Spleen (tissue), 11 donors: Measurements from ENCODE around the gene ZNF169. TPM values are rescaled to one million over a fixed set of nuclear protein-coding genes. Genes with fewer than 3 reads are reported as not detected.

Experiments used
- DNase-seq: peaks from one replicate; pipeline ENCODE4 v3.0.0-alpha.2; 2020
- H3K27ac ChIP-seq, 8 donors: fragments of 200-600 bp; sonication (generic) in 7 of 8; 1 replicate in 4 of 8; 2 replicates in 4 of 8; pipeline versions ENCODE4 v1.5.0 to v1.8.0; 2016 to 2021; ENCODE audit warnings: inconsistent platforms in 4 of 8, mild to moderate bottlenecking in 4 of 8, moderate library complexity in 1 of 8
- H3K27me3 ChIP-seq, 7 donors: fragments of 200-600 bp; sonication (generic) in 6 of 7; replicated peaks in 1 of 7; 1 replicate in 4 of 7; 2 replicates in 3 of 7; pipeline versions ENCODE4 v1.5.0 to v1.8.0; 2016 to 2021; ENCODE audit warnings: inconsistent platforms in 3 of 7, mild to moderate bottlenecking in 1 of 7
- H3K36me3 ChIP-seq, 6 donors: fragments of 200-600 bp; sonication (generic) in 5 of 6; 1 replicate in 4 of 6; 2 replicates in 2 of 6; pipeline versions ENCODE4 v1.5.0 to v1.8.0; 2016 to 2021; ENCODE audit warnings: inconsistent platforms in 2 of 6
- H3K4me1 ChIP-seq, 6 donors: fragments of 200-600 bp; sonication (generic) in 5 of 6; 1 replicate in 3 of 6; 2 replicates in 3 of 6; pipeline versions ENCODE4 v1.5.0 to v1.8.0; 2016 to 2021; ENCODE audit warnings: inconsistent platforms in 3 of 6
- H3K4me3 ChIP-seq, 8 donors: fragments of 200-600 bp; sonication (generic) in 7 of 8; 1 replicate in 4 of 8; 2 replicates in 4 of 8; pipeline versions ENCODE4 v1.5.0 to v1.8.0; 2016 to 2021; ENCODE audit warnings: inconsistent platforms in 4 of 8, mild to moderate bottlenecking in 4 of 8, moderate library complexity in 2 of 8
- H3K9me3 ChIP-seq, 8 donors: fragments of 200-600 bp; sonication (generic) in 7 of 8; 1 replicate in 4 of 8; 2 replicates in 4 of 8; pipeline versions ENCODE4 v1.5.0 to v1.8.0; 2016 to 2021; ENCODE audit warnings: inconsistent platforms in 4 of 8
- CTCF ChIP-seq, 11 experiments: fragments of 200-600 bp in 7 of 11; fragments of 450-650 bp in 4 of 11; sonication (generic) in 4 of 11; IDR thresholded peaks in 8 of 11; conservative IDR thresholded peaks in 3 of 11; 1 replicate in 7 of 11; 2 replicates in 4 of 11; pipeline versions ENCODE4 v1.4.0 to v1.8.0; 2016 to 2021; ENCODE audit warnings: antibody characterized with exemption in 11 of 11, inconsistent platforms in 4 of 11, mild to moderate bottlenecking in 1 of 11
- POLR2A ChIP-seq, 3 donors: fragments of 450-650 bp; IDR thresholded peaks; one replicate each; pipeline ENCODE4 v1.5.1; 2017; ENCODE audit warnings: antibody characterized with exemption in 3 of 3, mild to moderate bottlenecking in 1 of 3
- POLR2AphosphoS5 ChIP-seq, 3 donors: sonication (generic); formaldehyde crosslinking; IDR thresholded peaks; one replicate each; pipeline ENCODE4 v1.5.1; 2017; ENCODE audit warnings: antibody characterized with exemption in 3 of 3
- WGBS, 5 donors: extraction: QIAGEN DNeasy Blood & Tissue Kit in 3 of 5; methylation state at CpG; one replicate each; pipeline versions ENCODE4 v1.1.5 to v1.1.7; 2013 to 2018; 5-methylcytosine and 5-hydroxymethylcytosine counted together
- intact Hi-C: fragments of 100-400 bp; cut with DNase I; formaldehyde crosslinking; loops from one replicate; pipeline ENCODE4 v1.15.0; 2023; ENCODE audit warnings: low total_unique reads
- polyA plus RNA-seq, 3 donors: library from polyadenylated mRNA; stranded (reverse); fragments of 200-250 nt; gene quantifications; one replicate each; pipeline ENCODE4 v1.2.1, GENCODE V29; 2013
- total RNA-seq, 7 donors: library from RNA; depleted of rRNA in 3 of 7; stranded (reverse); fragments of >200 nt in 3 of 7; fragmentation: NEBNext Ultra II Directional in 4 of 7; extraction: Animal tissue kit (Norgen Biotek cat#: 25700) in 4 of 7; gene quantifications; one replicate each; pipeline versions ENCODE4 v1.1.0 to v1.2.1, GENCODE V29; 2016 to 2021
- donor health status: healthy with polysubstance abuse.
- donor health status: DM: no; HTN: no; CAD: no; lungs with moderate emphysema.
- donor health status: DM: no; HTN: no; CAD: no.
- donor health status: Bipolar disorder and iron deficiency.
- donor health status: healthy.
- donor health status: DM: no; HTN: no; CAD: no.
- donor health status: DM: yes; HTN: yes; CAD: no.

The ZNF169 gene
- total and polyA plus RNA-seq, 10 donors, result 2.3 to 58.1 (median 14.6) TPM

GRCh38 chr9:94277885-94278536, 18.9 kb downstream of the ZNF169 start:
- intact Hi-C loops, result no loop called here

DNA sequence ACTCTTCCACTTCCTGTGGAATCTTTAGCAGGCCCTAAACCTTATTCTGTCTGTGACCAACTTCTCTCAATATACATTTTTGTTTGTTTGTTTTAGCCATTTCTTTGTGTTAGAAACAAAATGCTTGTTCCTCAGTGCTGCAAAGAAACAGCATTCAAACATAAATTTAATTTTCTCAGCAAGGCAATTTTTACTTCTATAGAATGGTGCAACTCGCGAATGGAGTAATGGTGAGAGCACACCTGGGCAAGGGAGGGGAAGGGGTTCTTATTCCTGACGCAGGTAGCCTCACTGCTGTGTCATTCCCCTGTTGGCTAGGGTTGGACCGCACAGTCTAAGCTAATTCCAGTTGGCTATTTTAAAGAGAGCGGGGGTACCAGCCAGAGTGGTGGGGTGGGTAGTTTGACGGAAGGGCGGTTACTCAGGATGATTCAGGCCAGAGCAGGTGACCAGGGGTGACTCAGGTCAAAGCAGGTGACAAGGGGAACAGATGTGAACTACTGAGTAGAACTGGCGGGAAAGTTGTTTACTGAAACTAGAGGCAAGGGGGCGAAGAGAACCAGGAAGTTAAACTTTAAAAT, 21.4 kb downstream of the ZNF169 start:
- intact Hi-C loops, result no loop called here
- H3K4me1 ChIP-seq, result peaks cover 0 to 5% (median 0%) of the 10 kb centered on the region in 6 donors
- H3K27ac ChIP-seq, result no peak overlapping the region
- peaks cover 0 to 81% (median 39%) of the 10 kb centered on the region in 6 donors for H3K36me3 ChIP-seq
- TF ChIP-seq POLR2AphosphoS5 (IDR thresholded peaks at IDR 0.05) (no peak), CTCF (IDR thresholded peaks at IDR 0.05 in 8 of 11, conservative IDR thresholded peaks at IDR 0.05 in 3 of 11) (no peak), POLR2A (IDR thresholded peaks at IDR 0.05) (no peak)
- H3K9me3 ChIP-seq, result peaks cover 0 to 19% (median 15%) of the 10 kb centered on the region in 8 donors
- DNase-seq, result no peak
- no peaks in the 10 kb centered on the region for H3K27me3 ChIP-seq
- H3K4me3 ChIP-seq, result no peak overlapping the region
- 92 to 98% (median 96%) methylated on average over 9 of the region's 9 CpGs for WGBS, 5 donors

More at GRCh38 chr9:94277885-94278536, 18.9 kb downstream of the ZNF169 start:
- DNase-seq, result no peak
- Histone ChIP-seq H3K9me3 (peaks cover 0 to 19% (median 15%) of the 10 kb centered on the region in 8 donors), H3K4me3 (no peak overlapping the region), H3K27me3 (no peaks in the 10 kb centered on the region), H3K36me3 (peaks cover 0 to 75% (median 38%) of the 10 kb centered on the region in 6 donors), H3K27ac (no peak overlapping the region), H3K4me1 (peaks cover 0 to 5% (median 0%) of the 10 kb centered on the region in 6 donors)
- 88 to 97% (median 96%) methylated on average over 5 to 6 of the region's 6 CpGs for WGBS, 5 donors
- TF ChIP-seq POLR2A (IDR thresholded peaks at IDR 0.05), result no peak
- no peak for TF ChIP-seq CTCF (IDR thresholded peaks at IDR 0.05 in 8 of 11, conservative IDR thresholded peaks at IDR 0.05 in 3 of 11)
- no peak for TF ChIP-seq POLR2AphosphoS5 (IDR thresholded peaks at IDR 0.05)

- intact Hi-C loops, result no loop called here
- no peak for TF ChIP-seq CTCF (IDR thresholded peaks at IDR 0.05 in 8 of 11, conservative IDR thresholded peaks at IDR 0.05 in 3 of 11)
- no peak for TF ChIP-seq POLR2A (IDR thresholded peaks at IDR 0.05)
- no peak for TF ChIP-seq POLR2AphosphoS5 (IDR thresholded peaks at IDR 0.05)
- peaks cover 0 to 19% (median 15%) of the 10 kb centered on the region in 8 donors for H3K9me3 ChIP-seq
- H3K27ac ChIP-seq, result no peak overlapping the region
- no peak for DNase-seq
- peaks cover 0 to 5% (median 0%) of the 10 kb centered on the region in 6 donors for H3K4me1 ChIP-seq
- H3K4me3 ChIP-seq, result no peak overlapping the region
- peaks cover 0 to 81% (median 41%) of the 10 kb centered on the region in 6 donors for H3K36me3 ChIP-seq
- H3K27me3 ChIP-seq, result no peaks in the 10 kb centered on the region
These were observed 22.0 kb downstream of the ZNF169 start for GRCh38 chr9:94281101-94281500.

DNA sequence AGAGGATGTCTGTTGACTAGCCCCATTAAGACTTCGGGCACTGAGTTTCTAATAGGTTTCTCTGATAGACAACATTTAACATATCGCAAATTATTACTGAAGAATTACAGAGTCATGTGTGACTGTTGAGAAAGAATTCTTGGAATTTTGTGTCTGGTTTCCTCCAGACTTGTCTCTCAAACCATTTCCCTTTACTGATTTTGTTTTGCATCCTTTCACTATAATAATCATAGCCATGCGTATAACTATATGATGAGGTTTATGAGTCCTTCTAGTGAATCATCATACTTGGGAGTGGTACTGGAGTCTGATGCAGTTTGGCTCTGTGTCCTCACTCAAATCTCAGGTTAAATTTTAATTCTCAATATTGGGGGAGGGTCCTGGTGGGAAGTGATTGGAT, 27.0 kb downstream of the ZNF169 start:
- no peak overlapping the region for H3K4me3 ChIP-seq
- intact Hi-C loops, result no loop called here
- no peak for DNase-seq
- no peaks in the 10 kb centered on the region for H3K27me3 ChIP-seq
- WGBS, 5 donors, result 87 to 95% (median 92%) methylated on average over 3 of the region's 3 CpGs
- no peaks in the 10 kb centered on the region for H3K4me1 ChIP-seq
- H3K36me3 ChIP-seq, result peaks cover 0 to 95% (median 30%) of the 10 kb centered on the region in 6 donors
- peaks cover 0 to 4% (median under 1%) of the 10 kb centered on the region in 8 donors for H3K9me3 ChIP-seq
- H3K27ac ChIP-seq, result no peak overlapping the region
- no peak for TF ChIP-seq POLR2AphosphoS5 (IDR thresholded peaks at IDR 0.05)
- TF ChIP-seq POLR2A (IDR thresholded peaks at IDR 0.05), result no peak
- TF ChIP-seq CTCF (IDR thresholded peaks at IDR 0.05 in 8 of 11, conservative IDR thresholded peaks at IDR 0.05 in 3 of 11), result no peak
